GM19328 (cell line): ENCODE measurements around the gene SATB2.

ENCODE experiments used
- ATAC-seq: cut with Tn5 transposase; IDR thresholded peaks from one replicate; pipeline ENCODE4 v1.9.1; 2021; ENCODE audit warnings: mild to moderate bottlenecking, moderate library complexity; ENCODE audit not compliant: unreplicated experiment

SATB2 gene

GRCh38 chr2:199457147-199458008 lies at the start of gene SATB2:
SATB2 (minus strand) TSS chr2:199457939; CDS start chr2:199456037, 1,902 bp downstream.
- ATAC-seq = no peak

GRCh38 chr2:199505755-199506403 lies 48.1 kb upstream of the SATB2 start:
- no peak for ATAC-seq

DNA sequence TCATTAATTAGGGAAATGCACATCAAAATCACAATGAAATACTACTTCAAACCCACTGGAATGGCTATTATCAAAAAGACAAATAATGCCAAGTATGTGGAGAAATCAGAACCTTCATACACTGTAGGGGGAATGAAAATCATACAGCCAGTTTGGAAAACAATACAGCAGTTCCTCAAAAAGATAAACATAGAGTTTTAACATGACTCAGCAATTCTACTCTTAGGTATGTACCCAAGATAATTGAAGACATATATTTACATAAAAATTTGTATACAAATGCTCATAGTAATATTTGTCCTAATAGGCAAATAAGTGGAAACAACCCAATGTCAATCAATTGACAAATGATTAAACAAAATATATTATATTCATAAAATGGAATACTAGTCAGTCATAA lies 45.4 kb upstream of the SATB2 start:
- ATAC-seq = no peak

- ATAC-seq = no peak
Measured at GRCh38 chr2:199499005-199499404, 41.3 kb upstream of the SATB2 start.

DNA sequence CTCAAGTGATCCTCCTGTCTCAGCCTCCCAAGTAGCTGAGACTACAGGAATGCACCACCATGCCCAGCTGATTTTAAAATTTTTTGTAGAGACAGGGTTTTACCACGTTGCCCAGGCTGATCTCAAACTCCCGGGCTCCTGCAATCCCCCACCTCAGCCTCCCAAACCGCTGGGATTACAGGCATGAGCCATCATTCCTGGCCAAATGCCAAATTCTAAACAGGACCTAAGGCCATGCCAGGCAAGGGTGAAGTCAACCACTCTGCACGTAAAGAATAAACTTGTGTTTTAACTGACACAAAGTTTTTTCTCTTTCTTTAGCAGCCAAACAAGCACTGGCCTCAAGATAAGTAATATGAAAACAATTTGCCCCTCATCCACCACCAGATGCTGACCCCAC lies 37.4 kb upstream of the SATB2 start:
- ATAC-seq = no peak

DNA sequence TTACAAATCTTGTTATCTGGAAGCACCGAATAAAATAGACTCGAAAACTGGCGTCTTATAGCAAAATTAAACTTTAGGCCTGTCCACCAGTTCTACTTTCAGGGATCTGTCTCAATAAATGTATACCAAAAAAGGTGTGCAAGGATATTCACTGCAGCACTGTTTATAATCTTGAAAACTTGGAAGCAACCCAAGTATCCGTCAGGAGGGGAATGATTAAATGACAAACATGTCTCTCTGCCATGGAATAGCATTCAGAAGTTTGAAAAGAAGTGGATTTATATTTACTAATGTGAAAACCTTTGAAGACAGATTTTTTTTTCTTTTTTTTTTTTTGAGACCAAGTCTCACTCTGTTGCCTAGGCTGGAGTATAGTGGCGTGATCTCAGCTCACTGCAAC lies 32.3 kb upstream of the SATB2 start:
- no peak for ATAC-seq

GRCh38 chr2:199488772-199489400 lies 31.1 kb upstream of the SATB2 start:
- no peak for ATAC-seq

DNA sequence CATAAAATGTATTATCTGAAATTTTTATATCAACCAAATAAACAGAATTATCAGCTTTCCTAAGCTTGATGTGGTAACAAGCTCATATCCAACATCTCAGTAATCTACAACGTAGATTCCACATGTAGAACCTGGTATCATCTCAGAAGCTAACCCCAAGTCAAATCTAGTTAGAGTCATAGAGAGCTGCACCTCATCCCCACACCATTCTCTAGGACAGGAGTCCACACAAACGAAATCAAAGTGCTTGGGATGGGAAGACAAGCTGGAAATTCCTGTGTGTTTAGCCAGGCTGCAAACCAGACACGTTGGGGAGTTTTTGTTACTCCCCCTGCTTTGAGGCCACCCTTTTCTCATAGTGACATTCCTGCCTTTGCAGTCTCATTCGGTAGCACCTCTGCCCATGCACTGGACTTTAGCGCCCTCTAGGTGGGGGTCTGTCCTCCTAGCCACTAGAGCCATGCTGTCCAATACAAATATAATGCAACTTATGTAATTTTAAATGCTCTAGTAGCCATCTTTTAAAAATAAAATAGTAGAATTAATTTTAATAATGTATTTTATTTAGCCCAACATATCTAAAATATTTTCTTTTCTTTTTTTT lies 28.1 kb upstream of the SATB2 start:
- ATAC-seq = no peak

DNA sequence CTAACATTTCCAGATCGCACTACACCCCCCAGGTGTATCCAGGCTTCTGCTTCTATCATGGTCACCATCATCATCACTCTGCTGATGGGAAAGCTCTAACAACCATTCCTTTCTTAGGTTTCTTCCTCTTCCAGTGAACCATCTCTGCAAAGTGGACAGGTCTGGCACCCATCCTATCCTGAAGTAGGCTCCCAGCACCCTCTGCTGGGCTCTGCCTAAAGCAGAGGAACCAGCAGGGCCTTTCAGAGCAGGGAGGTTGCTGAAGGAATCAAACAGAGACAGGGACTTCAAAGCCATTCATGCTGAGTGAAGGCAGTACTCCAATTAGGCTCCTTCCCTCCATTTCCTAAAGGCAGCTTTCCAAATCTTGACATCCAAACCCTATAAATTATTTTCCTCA lies 27.2 kb upstream of the SATB2 start:
- no peak for ATAC-seq

DNA sequence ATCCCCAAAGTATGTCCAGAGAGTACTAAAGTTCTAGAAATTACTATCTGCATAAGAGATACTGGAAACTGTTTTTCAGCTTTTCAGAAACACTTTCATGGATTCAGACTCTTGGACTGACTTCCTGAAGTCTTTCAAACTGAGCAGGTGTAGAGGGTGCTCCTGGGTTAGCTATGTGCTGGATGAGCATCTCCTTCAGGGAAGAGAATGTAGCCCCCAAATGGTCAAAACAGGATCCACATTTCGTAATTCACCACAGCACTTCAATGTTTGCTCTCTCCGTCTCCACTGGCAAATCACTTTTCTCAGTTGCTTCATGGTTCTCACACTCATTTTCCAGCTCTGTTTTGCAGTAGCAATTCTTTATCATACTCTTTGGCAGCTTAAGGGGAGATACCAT lies 23.2 kb upstream of the SATB2 start:
- no peak for ATAC-seq

- no peak for ATAC-seq
Measured at GRCh38 chr2:199477277-199477834, 19.6 kb upstream of the SATB2 start.

DNA sequence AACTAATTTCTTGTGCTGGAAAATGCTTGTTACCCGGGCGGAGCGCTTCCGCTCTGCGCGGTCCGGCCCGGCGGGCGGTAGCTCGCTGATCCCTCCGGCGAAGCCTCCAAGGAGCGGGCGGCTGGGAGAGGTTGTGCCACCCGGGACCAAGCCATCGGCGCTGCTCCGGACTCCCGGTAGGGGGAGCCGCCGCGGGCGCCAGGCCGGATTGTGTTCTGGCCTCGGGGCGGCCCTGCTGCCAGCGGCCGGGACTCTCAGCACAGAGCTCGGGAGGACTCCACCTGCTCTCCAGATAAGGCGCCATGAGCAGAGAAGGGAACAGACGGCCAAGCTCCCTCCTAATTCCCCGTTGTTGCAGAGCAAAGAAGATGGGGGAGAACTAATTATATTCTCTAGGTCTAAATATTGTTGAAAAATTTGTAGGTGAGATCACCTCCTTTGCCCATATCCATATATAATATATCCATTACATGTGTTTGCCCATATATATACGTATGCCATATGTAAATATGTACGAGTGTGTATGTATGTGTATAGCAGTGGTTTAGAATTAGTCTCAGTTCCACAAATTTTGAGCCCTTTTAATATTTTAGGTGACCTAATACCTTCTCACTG lies 13.8 kb upstream of the SATB2 start:
- ATAC-seq = no peak

- ATAC-seq = no peak
Measured at GRCh38 chr2:199470672-199471442, 13.1 kb upstream of the SATB2 start.

DNA sequence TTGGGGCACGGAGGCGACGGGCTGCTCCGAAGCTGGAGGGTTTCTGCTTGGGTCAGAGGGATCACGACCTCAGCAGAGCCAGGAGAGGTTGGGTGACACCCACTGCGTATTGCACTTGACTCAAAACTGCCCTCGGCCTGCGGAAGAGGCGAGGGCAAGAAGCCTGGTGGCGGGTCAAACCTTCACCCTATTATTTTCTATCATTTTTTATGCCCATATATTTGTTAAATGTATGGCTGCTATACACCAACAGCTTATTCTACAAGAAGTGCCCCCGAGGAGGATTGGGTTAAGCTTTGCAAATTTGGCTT lies 12.6 kb upstream of the SATB2 start:
- ATAC-seq = no peak

GRCh38 chr2:199469514-199470360 lies 12.0 kb upstream of the SATB2 start:
- ATAC-seq = no peak

DNA sequence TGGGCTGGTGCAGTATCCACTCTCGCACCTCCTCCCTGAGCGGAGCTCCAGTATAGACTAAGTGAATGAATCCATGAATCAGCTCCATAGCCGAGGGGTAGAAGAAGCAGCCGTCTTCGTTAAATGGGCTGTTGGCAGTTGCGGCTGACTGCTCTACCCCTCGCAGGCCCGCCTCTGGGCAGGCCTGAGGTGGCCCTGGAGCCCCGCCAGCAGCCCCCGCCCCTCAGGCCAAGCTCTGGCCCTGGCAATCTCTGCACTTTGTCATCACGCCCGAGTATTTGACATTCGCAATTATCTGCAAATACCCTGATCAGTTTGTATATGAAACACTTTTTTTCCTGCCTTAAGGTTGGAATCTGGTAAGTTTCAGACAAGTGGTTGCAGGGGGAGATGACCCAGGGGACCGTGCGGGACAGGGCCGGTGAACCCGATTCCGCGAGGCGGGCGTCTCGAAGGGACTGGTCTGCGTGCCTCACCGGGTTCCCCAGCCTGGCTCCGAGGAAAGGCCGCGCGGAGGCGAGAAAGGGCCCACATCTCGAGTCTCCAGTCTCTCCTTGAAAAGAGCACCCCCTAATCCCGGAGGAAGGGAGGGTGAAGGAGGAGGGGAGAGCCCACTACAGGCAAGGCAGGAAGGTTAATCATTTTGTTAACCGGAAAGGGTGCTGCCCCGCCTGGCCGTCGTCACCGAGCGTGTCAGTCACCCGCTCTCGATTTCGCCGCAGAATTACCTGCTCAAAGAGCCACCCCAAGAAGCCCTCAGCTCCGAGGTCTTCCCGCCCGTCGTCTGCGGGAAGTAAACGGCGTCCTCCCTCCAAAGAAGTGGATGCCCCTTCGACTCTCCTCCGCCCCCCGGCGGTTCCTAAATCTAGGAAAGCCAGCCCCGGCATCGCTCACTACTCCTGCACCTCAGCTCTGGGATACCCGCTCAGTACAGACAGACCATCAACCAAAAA lies 11.1 kb upstream of the SATB2 start:
- ATAC-seq = no peak

DNA sequence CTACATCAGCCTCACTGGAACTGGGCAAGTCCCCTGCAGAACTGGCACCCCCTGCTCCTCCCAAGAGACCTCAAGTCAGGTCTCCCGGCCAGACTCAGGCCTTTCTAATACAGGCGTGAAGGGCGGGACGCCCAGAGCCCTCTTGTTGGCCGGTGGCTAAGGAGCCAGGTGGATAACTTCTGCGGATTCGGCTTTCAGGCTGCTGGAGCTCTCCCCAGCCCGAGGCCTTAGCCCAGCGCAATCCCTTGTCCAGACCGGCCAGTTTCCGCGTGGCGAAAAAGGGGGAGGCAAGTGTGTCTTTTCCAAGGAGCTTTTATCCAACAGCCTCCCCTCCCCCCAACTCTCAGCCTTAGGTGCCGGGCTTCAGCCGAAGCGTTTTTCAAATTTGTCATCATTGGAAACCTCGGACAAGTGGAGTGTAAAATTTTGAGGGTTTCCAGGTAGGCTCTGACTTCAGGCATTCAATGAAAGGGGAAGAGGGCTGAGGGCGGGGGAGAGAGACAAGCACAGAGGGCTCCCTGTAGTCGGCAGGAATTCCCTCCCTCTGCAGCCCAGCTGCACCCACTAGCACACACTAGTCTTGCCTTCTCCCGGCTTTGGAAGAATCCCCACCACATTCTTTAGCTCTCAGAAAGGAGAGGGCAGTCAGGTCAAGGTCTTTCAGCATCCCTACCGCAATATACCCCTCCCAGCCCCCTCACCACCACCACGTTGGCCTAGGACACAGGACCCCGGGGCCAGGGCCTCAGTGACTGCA lies 9.5 kb upstream of the SATB2 start:
- no peak for ATAC-seq

- no peak for ATAC-seq
Measured at GRCh38 chr2:199466692-199467065, 8.9 kb upstream of the SATB2 start.
